HG03097 (cell line): ENCODE data around the gene HLA-G.
"Not testable (repeated sequence)": the region's sequence is repeated elsewhere in the genome, so short reads cannot be mapped to it uniquely, and the experiment has no call there.

ENCODE experiments used
- ATAC-seq: cut with Tn5 transposase; IDR thresholded peaks from one replicate; pipeline ENCODE4 v1.9.1; 2021; ENCODE audit not compliant: unreplicated experiment, low FRiP score

The HLA-G gene

GRCh38 chr6:29827579-29828470, at the start of gene HLA-G:
TSS of gene HLA-G (plus strand) at chr6:29827825. CDS start at chr6:29827845, 20 bp downstream.
- no peak for ATAC-seq

- not testable (repeated sequence) for ATAC-seq
Observed at GRCh38 chr6:29780019-29780698, 47.5 kb upstream of the HLA-G start.

DNA sequence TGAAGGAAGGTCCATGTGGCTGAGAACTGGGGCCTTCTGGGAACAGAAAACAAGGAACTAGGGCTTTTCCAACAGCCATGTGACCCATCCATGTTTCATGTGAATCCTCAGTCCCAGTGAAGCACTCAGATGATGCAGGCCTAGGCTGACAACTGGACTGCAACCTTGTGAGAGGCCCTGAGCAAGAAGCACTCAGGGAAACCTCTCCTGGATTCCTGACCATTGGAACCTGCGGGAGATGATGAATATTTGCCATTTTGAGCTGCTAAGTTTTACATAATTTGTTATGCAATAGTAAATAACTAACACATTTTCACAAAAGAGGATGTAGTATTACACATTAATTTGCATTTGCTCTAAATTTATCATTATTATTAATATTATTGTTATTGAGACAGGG, 38.4 kb upstream of the HLA-G start:
- ATAC-seq = no peak

- no peak for ATAC-seq
Observed at GRCh38 chr6:29790626-29791025, 37.0 kb upstream of the HLA-G start.

GRCh38 chr6:29791162-29791561, 36.5 kb upstream of the HLA-G start:
- ATAC-seq = no peak

DNA sequence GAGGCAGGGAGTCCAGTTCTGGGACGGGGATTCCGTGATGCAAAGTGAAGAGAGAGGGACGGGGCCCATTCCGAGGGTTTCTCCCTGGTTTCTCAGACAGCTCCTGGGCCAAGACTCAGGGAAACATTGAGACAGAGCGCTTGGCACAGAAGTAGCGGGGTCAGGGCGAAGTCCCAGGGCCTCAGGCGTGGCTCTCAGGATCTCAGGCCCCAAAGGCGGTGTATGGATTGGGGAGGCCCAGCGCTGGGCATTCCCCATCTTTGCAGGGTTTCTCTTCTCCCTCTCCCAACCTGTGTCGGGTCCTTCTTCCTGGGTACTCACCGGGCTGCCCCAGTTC, 35.9 kb upstream of the HLA-G start:
- no peak for ATAC-seq

DNA sequence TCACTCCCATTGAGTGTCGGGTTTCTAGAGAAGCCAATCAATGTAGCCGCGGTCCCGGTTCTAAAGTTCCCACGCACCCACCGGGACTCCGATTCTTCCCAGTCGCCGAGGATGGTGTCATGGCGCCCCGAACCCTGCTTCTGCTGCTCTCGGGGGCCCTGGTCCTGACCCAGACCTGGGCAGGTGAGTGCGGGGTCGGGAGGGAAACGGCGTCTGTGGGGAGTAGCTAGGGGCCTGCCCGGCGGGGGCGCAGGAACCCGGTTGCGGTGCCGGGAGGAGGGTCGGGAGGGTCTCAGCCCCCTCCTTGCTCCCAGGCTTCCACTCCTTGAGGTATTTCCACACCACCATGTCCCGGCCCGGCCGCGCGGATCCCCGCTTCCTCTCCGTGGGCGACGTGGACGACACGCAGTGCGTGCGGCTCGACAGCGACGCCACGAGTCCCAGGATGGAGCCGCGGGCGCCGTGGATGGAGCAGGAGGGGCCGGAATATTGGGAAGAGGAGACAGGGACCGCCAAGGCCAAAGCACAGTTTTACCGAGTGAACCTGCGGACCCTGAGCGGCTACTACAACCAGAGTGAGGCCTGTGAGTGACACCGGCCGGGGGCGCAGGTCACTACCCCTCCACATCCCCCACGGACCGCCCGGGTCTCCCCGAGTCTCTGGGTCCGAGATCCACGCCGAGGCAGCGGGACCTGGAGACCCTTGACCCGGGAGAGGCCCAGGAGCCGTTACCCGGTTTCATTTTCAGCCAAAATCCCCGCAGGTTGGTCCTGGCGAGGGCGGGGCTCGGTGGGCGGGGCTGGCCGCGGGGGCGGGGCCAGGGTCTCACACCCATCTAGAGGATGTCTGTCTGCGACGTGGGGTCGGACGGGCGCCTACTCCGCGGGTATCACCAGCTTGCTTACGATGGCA, 35.2 kb upstream of the HLA-G start:
- no peak for ATAC-seq

GRCh38 chr6:29793036-29793356, 34.6 kb upstream of the HLA-G start:
- ATAC-seq = no peak

DNA sequence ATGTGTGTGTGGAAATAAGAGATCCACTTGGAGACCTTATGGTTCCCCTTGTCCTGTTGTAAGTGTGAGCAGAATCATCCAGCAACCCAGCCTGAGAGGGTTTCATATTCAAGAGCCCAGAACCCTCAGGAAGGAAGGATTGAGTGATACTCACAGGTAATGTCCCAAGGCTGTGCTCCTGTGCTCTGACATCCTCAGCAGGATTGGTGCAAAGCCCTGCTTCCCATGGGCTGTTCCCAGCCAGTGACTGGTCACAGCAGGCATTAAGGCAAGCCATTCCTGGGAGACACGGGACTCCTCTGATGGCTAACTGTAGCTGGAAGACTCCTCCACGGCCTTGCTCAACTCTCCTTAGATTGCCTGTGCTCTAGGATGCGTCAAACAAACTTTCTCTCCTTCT, 33.8 kb upstream of the HLA-G start:
- no peak for ATAC-seq

GRCh38 chr6:29796026-29796425, 31.6 kb upstream of the HLA-G start:
- ATAC-seq = no peak

DNA sequence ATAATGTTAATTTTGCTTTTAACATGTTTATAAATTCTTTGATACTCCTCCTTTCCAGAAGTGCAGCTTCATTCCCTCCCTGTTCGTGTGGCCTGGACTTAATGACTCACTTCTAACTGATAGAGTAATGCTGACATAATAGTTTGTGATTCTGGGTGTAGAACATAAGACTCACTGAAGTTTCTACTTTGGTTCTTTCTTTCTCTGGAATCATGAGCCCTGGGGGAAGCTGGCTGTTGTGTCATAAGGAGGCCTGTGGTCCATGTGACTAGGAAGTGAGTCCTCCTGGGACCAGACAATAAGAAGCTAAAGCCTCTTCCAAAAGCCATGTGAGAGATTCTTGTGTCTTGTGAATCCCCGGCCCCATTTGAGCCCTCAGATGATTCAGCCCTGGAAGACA, 30.5 kb upstream of the HLA-G start:
- no peak for ATAC-seq

DNA sequence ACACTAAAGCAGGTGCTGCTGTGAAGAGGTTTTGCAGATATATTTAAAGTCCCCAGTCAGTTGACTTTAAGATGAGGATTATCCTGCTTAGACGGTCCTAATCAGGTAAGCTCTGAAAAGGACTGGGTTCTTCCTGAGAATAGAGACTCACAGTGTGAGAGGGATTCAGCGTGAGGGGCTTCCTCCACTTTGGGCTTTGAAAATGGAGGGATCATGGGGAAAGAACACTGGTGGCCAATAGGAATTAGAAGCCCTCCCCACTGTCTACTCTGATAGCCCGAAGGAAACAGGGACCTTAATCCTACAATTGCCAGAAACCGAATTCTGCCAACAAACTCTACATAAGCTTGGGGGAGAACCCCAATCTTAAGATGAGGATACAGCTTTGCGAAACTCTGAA, 29.7 kb upstream of the HLA-G start:
- no peak for ATAC-seq

- ATAC-seq = no peak
Observed at GRCh38 chr6:29800254-29800653, 27.4 kb upstream of the HLA-G start.

GRCh38 chr6:29806387-29806786, 21.2 kb upstream of the HLA-G start:
- no peak for ATAC-seq

DNA sequence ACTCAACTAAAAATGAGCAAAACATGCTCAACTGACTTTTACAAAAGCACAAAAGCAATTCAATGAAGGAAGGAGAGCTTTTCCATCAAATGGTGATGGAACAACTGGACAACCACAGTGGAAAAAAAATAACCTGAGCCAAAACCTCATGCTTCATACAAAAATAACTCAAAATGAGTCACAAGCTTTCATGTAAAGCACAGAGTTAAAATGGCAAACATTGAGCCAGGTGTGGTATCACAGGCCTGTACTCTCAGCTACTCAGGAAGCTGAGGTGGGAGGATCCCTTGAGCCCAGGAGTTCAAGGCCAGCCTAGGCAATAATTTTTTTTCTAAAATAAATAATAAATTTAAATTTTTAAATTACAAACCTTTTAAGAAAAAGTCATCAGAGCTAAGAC, 18.4 kb upstream of the HLA-G start:
- no peak for ATAC-seq

GRCh38 chr6:29810371-29810770, 17.3 kb upstream of the HLA-G start:
- ATAC-seq = no peak

- ATAC-seq = no peak
Observed at GRCh38 chr6:29811377-29811776, 16.2 kb upstream of the HLA-G start.

DNA sequence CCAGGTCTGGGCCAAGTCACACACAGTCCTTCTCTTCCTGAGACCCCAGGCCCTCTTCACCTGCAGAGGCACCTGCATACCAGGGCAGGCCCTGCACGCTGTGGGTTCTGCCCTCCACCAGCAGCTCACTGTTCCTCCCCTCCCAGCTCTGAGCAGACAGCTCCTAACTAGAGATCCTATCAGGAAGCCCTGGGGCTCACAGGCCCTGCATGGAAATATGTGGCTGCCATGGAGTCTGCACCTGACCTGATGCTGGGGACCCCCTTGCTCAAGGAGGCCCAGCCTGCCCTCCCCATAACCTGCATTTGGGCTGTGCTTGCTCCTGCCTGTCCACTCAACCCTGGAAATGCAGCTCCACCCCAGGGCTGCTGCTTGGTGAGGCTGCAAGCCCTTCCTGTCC, 14.6 kb upstream of the HLA-G start:
- no peak for ATAC-seq

DNA sequence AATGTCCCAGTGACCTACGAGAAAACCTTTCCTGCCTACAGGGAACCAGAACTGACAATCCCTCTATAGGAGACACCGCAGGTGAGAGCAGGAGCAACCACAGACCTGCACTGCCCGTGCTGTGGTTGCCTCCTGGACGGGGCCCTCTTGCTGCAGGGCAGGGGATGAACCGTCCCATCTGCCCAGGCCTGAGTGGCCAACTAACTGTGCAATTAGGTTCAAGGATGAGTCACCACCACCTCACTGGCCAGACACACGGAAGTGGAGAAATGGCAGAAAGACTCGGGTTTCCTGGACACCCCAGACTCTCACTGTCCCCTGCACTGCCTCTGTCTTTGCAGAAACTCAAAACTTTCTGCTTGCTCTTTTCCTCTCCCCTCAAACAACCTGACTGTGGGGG, 13.8 kb upstream of the HLA-G start:
- ATAC-seq = no peak

DNA sequence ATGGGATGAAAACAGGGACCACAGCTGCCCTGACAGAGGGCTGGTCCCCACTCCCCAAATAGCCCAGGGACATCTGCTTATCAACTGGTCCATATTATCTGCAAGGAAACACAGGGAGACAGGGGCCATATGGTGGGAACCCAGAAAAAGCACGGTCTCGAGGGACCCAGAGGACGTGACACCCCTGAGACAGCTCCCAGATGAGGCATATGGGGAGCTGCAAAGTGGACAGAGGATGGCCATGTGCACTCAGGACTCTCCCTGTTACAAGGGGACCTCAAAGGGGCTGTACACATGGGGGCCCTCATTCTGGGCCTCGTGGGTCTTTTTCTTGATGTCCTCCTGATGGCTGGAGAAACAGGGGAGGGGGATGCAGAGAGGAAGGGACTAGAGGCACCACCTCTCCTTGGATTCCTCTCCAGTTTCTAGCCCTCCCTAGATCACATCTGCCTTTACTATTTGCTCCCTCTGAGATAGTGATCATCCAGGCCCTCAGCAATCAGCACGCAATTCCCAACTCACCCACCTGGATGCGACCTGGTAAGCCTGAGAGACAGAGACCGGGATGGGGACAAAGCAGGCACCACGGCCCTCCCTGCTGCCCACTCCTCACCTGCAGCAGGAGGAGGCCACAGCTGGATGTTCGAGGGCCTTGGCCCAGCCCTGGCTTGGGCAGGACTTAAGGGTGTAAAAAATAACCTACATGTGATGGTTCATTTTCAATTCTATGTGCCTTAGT, 13.1 kb upstream of the HLA-G start:
- ATAC-seq = no peak
